H1 (cell line): ENCODE data around the gene NAXE.
"Not testable (repeated sequence)": the region's sequence is repeated elsewhere in the genome, so short reads cannot be mapped to it uniquely, and the experiment has no call there.

Experiments used
- CEBPB ChIP-seq: IDR thresholded peaks from 2 replicates; pipeline ENCODE4 v1.6.1; 2012; ENCODE audit warnings: low read depth, low read length
- CTCF ChIP-seq, 3 experiments: IDR thresholded peaks; 1 replicate in 2 of 3; 2 replicates in 1 of 3; pipeline versions ENCODE4 v1.5.1 to v1.6.1; 2011; ENCODE audit warnings: low read length in 3 of 3, mild to moderate bottlenecking in 3 of 3, inconsistent platforms in 2 of 3, low read depth in 1 of 3, moderate library complexity in 1 of 3; ENCODE audit not compliant: insufficient read depth in 1 of 3; ENCODE audit errors: control extremely low read depth in 1 of 3
- EZH2 ChIP-seq: fragments of 200-600 bp; sonication (generic); IDR thresholded peaks from 2 replicates; pipeline ENCODE4 v1.7.1; 2012; ENCODE audit warnings: low read depth, mild to moderate bottlenecking, moderate library complexity, low read length, inconsistent platforms; ENCODE audit not compliant: severe bottlenecking
- NRF1 ChIP-seq: IDR thresholded peaks from 2 replicates; pipeline ENCODE4 v1.6.1; 2011; ENCODE audit warnings: mild to moderate bottlenecking, low read depth, low read length, improper control_type of control experiment
- SIN3A ChIP-seq, 2 experiments: IDR thresholded peaks in 1 of 2; conservative IDR thresholded peaks in 1 of 2; 2 replicates each; pipeline ENCODE4 v1.6.1; 2011 to 2012; ENCODE audit warnings: low read length in 2 of 2, improper control_type of control experiment in 1 of 2, low read depth in 1 of 2, mild to moderate bottlenecking in 1 of 2
- SP1 ChIP-seq: IDR thresholded peaks from 2 replicates; pipeline ENCODE4 v1.6.1; 2011; ENCODE audit warnings: low read depth, low read length
- TAF1 ChIP-seq: IDR thresholded peaks from 2 replicates; pipeline ENCODE4 v1.6.1; 2011; ENCODE audit warnings: mild to moderate bottlenecking, low read depth, low read length
- TEAD4 ChIP-seq: IDR thresholded peaks from 2 replicates; pipeline ENCODE4 v1.6.1; 2012; ENCODE audit warnings: low read depth, low read length, inconsistent platforms, mixed read lengths

- TF ChIP-seq CTCF (IDR thresholded peaks at IDR 0.05; ENCODE audit: control extremely low read depth in 1 of 3, insufficient read depth in 1 of 3, low read depth in 1 of 3, low read length in 3 of 3); EZH2; SIN3A (conservative IDR thresholded peaks at IDR 0.05 in 1 of 2, IDR thresholded peaks at IDR 0.05 in 1 of 2; ENCODE audit: low read depth in 1 of 2, low read length in 2 of 2); TAF1; NRF1; TEAD4; CEBPB; SP1: not testable (repeated sequence)
These were observed 38.6 kb upstream of the NAXE start for GRCh38 chr1:156552937-156553336.
